ENCODE data around the gene FRMPD4. TPM values are rescaled to one million over a fixed set of nuclear protein-coding genes. Genes with fewer than 3 reads are reported as not detected.

The FRMPD4 gene
- total RNA-seq, 1 donor from 2014 or later = 0.79 TPM

GRCh38 chrX:12610079-12610478, 471.8 kb downstream of the FRMPD4 start:
- no peak for TF ChIP-seq CTCF (IDR thresholded peaks at IDR 0.05; ENCODE audit: insufficient read depth, low read length, severe bottlenecking)
- no peaks in the 10 kb centered on the region for H3K27me3 ChIP-seq (ENCODE audit: control insufficient read depth, insufficient read depth, low read length)
- H3K4me3 ChIP-seq (ENCODE audit: low read depth, low read length) = no peak overlapping the region
- DNase-seq (ENCODE audit: low read depth) (peak; percentile 96), FAIRE-seq (peak; percentile 96)
- H3K36me3 ChIP-seq (ENCODE audit: control insufficient read depth, insufficient read depth, low read length) = no peaks in the 10 kb centered on the region

GRCh38 chrX:12611471-12611870, 473.2 kb downstream of the FRMPD4 start:
- TF ChIP-seq CTCF (IDR thresholded peaks at IDR 0.05; ENCODE audit: insufficient read depth, low read length, severe bottlenecking) = no peak
- no peaks in the 10 kb centered on the region for H3K27me3 ChIP-seq (ENCODE audit: control insufficient read depth, insufficient read depth, low read length)
- H3K4me3 ChIP-seq (ENCODE audit: low read depth, low read length) = no peak overlapping the region
- no peaks in the 10 kb centered on the region for H3K36me3 ChIP-seq (ENCODE audit: control insufficient read depth, insufficient read depth, low read length)
- DNase-seq (ENCODE audit: low read depth) (no peak), FAIRE-seq (no peak)

GRCh38 chrX:12614266-12614665, 476.0 kb downstream of the FRMPD4 start:
- Histone ChIP-seq H3K36me3 (ENCODE audit: control insufficient read depth, insufficient read depth, low read length) (no peaks in the 10 kb centered on the region), H3K4me3 (ENCODE audit: low read depth, low read length) (no peak overlapping the region), H3K27me3 (ENCODE audit: control insufficient read depth, insufficient read depth, low read length) (no peaks in the 10 kb centered on the region)
- no peak for FAIRE-seq
- peak; percentile 78 for DNase-seq (ENCODE audit: low read depth)
- no peak for TF ChIP-seq CTCF (IDR thresholded peaks at IDR 0.05; ENCODE audit: insufficient read depth, low read length, severe bottlenecking)

GRCh38 chrX:12615061-12615460, 476.8 kb downstream of the FRMPD4 start:
- Histone ChIP-seq H3K4me3 (ENCODE audit: low read depth, low read length) (no peak overlapping the region), H3K27me3 (ENCODE audit: control insufficient read depth, insufficient read depth, low read length) (no peaks in the 10 kb centered on the region), H3K36me3 (ENCODE audit: control insufficient read depth, insufficient read depth, low read length) (no peaks in the 10 kb centered on the region)
- FAIRE-seq (no peak), DNase-seq (ENCODE audit: low read depth) (peak; percentile 62)
- no peak for TF ChIP-seq CTCF (IDR thresholded peaks at IDR 0.05; ENCODE audit: insufficient read depth, low read length, severe bottlenecking)

GRCh38 chrX:12617241-12617640, 479.0 kb downstream of the FRMPD4 start:
- DNase-seq (ENCODE audit: low read depth) (peak; percentile 80), FAIRE-seq (no peak)
- Histone ChIP-seq H3K27me3 (ENCODE audit: control insufficient read depth, insufficient read depth, low read length) (no peaks in the 10 kb centered on the region), H3K36me3 (ENCODE audit: control insufficient read depth, insufficient read depth, low read length) (no peaks in the 10 kb centered on the region), H3K4me3 (ENCODE audit: low read depth, low read length) (no peak overlapping the region)
- TF ChIP-seq CTCF (IDR thresholded peaks at IDR 0.05; ENCODE audit: insufficient read depth, low read length, severe bottlenecking) = no peak

- no peaks in the 10 kb centered on the region for H3K36me3 ChIP-seq (ENCODE audit: control insufficient read depth, insufficient read depth, low read length)
- DNase-seq (ENCODE audit: low read depth) (no peak), FAIRE-seq (no peak)
- H3K27me3 ChIP-seq (ENCODE audit: control insufficient read depth, insufficient read depth, low read length) = no peaks in the 10 kb centered on the region
- no peak overlapping the region for H3K4me3 ChIP-seq (ENCODE audit: low read depth, low read length)
- TF ChIP-seq CTCF (IDR thresholded peaks at IDR 0.05; ENCODE audit: insufficient read depth, low read length, severe bottlenecking) = no peak
These were observed 509.0 kb downstream of the FRMPD4 start for GRCh38 chrX:12647230-12647629.

All from bronchial epithelial cell (primary cell).